Measurements from ENCODE around the gene MPV17L2. TPM values are rescaled to one million over a fixed set of nuclear protein-coding genes. Genes with fewer than 3 reads are reported as not detected.

Gene MPV17L2
- total RNA-seq, 6 experiments from 2014 or later, result 9.7 to 14.9 (median 13.1) TPM

- H3K9me3 Mint-ChIP-seq, result no peaks in the 10 kb centered on the region
- H3K27ac Mint-ChIP-seq, result no peak overlapping the region
- H3K27me3 Mint-ChIP-seq (ENCODE audit: insufficient read depth), result peaks cover 6% of the 10 kb centered on the region
- H3K36me3 Mint-ChIP-seq (ENCODE audit: low read depth), result peaks cover 5% of the 10 kb centered on the region; the same call in 1 of the 2 replicates
- TF ChIP-seq CTCF (IDR thresholded peaks at IDR 0.05), result no peak
- H3K4me1 Mint-ChIP-seq (ENCODE audit: low read depth), result peaks cover 11% of the 10 kb centered on the region
- H3K4me3 Mint-ChIP-seq, result no peak overlapping the region
- no peak for DNase-seq
Measured at GRCh38 chr19:18174983-18175382, 18.0 kb upstream of the MPV17L2 start.

GRCh38 chr19:18176367-18177310 lies 16.4 kb upstream of the MPV17L2 start:
- Mint-ChIP-seq H3K4me1 (ENCODE audit: low read depth) (peaks cover 11% of the 10 kb centered on the region), H3K9me3 (no peaks in the 10 kb centered on the region), H3K36me3 (ENCODE audit: low read depth) (no peaks in the 10 kb centered on the region), H3K27me3 (ENCODE audit: insufficient read depth) (peaks cover 6% of the 10 kb centered on the region), H3K27ac (no peak overlapping the region), H3K4me3 (no peak overlapping the region)
- DNase-seq, result no peak
- TF ChIP-seq CTCF (IDR thresholded peaks at IDR 0.05), result no peak

- Mint-ChIP-seq H3K9me3 (no peaks in the 10 kb centered on the region), H3K4me1 (ENCODE audit: low read depth) (peaks cover 6% of the 10 kb centered on the region), H3K27ac (no peak overlapping the region), H3K27me3 (ENCODE audit: insufficient read depth) (peaks cover 8% of the 10 kb centered on the region), H3K36me3 (ENCODE audit: low read depth) (no peaks in the 10 kb centered on the region), H3K4me3 (no peak overlapping the region)
- DNase-seq, result no peak
- TF ChIP-seq CTCF (IDR thresholded peaks at IDR 0.05), result no peak
Measured at GRCh38 chr19:18179957-18180356, 13.1 kb upstream of the MPV17L2 start.

GRCh38 chr19:18183529-18183928 lies 9.5 kb upstream of the MPV17L2 start:
- H3K36me3 Mint-ChIP-seq (ENCODE audit: low read depth), result no peaks in the 10 kb centered on the region
- H3K27ac Mint-ChIP-seq, result no peak overlapping the region
- DNase-seq, result no peak
- H3K9me3 Mint-ChIP-seq, result no peaks in the 10 kb centered on the region
- TF ChIP-seq CTCF (IDR thresholded peaks at IDR 0.05), result no peak
- H3K4me1 Mint-ChIP-seq (ENCODE audit: low read depth), result no peaks in the 10 kb centered on the region
- H3K4me3 Mint-ChIP-seq, result no peak overlapping the region
- peaks cover 7% of the 10 kb centered on the region for H3K27me3 Mint-ChIP-seq (ENCODE audit: insufficient read depth)

GRCh38 chr19:18185538-18185937 lies 7.5 kb upstream of the MPV17L2 start:
- Mint-ChIP-seq H3K9me3 (no peaks in the 10 kb centered on the region), H3K36me3 (ENCODE audit: low read depth) (no peaks in the 10 kb centered on the region), H3K27ac (no peak overlapping the region), H3K4me1 (ENCODE audit: low read depth) (no peaks in the 10 kb centered on the region), H3K4me3 (no peak overlapping the region), H3K27me3 (ENCODE audit: insufficient read depth) (peaks cover 9% of the 10 kb centered on the region)
- TF ChIP-seq CTCF (IDR thresholded peaks at IDR 0.05), result no peak
- DNase-seq, result no peak

Data from HFFc6 (cell line).